ENCODE results near the gene ABHD18.
A peak's percentile ranks its signal among the peaks of the same experiment; 100 is the strongest.
"Not testable (repeated sequence)": the region's sequence is repeated elsewhere in the genome, so short reads cannot be mapped to it uniquely, and the experiment has no call there.

Gene ABHD18

DNA sequence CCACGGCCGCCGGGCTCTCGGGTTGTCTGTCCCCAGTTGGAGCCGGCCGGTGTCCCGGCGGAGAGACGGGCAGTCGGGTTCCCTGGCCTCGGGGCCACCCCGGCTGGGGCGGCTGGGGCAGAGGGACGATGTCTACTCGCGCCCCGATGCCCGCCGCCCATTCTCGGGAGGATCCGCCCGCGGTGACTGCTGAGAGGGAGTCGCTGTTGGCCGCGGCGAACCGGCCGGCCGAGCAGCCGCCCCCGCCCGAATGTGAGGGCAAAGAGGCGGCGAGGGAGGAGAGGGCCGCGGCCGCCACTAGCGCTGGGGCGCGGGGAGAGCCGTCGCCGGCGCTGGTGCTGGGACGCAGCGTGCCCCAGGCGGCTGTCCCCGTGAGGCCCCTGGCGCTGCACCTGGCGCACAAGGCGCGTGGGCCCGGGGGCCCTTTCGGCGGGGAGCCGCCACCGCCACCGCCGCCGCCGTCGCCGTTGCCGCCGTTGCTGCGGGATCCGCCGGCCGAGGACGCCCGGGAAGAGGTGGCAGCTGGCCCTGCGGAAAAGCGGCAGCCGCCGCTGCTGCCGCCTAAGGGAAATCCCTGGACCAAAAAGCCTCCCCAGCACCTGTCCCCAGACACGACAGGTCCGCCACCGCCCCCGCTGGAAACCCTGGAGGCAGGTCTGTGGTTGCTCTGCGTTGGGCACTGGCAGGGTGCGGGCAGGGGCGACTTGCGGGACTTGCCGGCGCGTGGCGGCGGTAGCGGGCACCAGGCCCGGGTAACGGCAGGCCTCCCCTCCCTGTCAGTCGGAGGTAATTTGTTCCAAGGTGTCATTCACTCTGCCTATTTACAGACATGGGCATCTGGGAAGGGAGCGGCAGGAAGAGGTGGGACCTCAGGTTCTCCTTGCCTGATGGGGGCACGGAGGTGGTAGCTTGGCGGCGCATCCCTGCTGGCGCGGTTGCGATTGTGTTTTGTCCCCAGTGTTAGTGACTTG is 96.6 kb downstream of the ABHD18 start:
- peak overlapping the region; percentile 89 for H3K27ac ChIP-seq
- no peak for DNase-seq (ENCODE audit: low read depth, low spot score)

DNA sequence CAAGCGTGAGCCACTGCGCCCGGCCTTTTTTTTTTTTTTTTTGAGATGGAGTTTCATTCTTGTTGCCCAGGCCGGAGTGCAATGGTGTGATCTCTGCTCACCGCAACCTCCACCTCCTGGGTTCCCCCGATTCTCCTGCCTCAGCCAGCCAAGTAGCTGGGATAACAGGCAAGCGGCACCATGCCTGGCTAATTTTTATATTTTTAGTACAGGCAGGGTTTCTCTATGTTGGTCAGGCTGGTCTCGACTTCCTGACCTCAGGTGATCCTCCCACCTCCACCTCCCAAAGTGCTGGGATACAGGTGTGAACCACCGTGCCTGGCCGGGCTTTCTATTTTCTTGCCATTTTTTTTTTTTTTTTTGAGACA is 101.2 kb downstream of the ABHD18 start:
- not testable (repeated sequence) for H3K27ac ChIP-seq; DNase-seq (ENCODE audit: low read depth, low spot score)

DNA sequence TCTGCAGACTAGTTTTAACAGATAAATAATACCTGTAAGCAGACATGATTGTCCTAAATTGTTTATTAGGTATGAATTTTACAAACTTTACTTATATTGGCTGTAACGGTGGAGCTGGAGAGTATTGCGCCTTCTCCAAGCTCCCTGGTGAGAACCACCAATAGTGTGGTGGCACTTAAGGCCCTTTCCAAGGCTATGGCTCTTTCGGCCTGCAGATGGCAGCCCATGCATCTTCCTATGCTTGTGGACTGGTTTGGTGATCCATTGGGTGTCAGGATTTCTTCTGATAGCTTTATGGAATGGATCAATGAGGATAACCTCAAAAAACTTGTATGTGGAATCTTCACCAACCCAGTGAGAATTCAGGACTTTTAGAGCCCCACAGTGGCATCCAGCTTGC is 103.7 kb downstream of the ABHD18 start:
- H3K27ac ChIP-seq = no peak overlapping the region
- DNase-seq (ENCODE audit: low read depth, low spot score) = no peak

DNA sequence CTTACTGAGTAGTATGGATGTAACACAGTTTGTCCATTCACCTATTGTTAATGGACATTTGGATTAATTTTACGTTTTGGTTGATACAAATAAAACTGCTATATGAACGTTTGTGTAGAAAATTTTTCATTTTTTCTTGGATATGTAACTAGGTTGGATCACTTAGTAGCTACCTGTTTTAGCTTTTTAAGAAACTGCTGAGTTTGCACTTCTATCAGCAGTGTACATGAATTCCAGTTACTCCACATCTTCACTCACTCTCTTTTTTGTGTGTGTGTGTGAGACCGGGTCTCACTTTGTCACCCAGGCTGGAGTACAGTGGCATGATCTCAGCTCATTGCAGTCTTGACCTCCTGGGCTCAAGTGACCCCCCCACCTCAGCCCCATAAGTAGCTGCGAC is 111.3 kb downstream of the ABHD18 start:
- no peak overlapping the region for H3K27ac ChIP-seq
- DNase-seq (ENCODE audit: low read depth, low spot score) = no peak
